IMR-90 (cell line): ENCODE results near the gene SENP5. TPM values are rescaled to one million over a fixed set of nuclear protein-coding genes. Genes with fewer than 3 reads are reported as not detected.

ENCODE experiments used
- ATAC-seq: fragments of 200-7000 bp; cut with Tn5 transposase; 2 replicates; pipeline ENCODE4 v1.9.1; 2020; ENCODE audit warnings: low read depth, mild to moderate bottlenecking, moderate library complexity
- BruUV-seq: library from RNA; stranded (reverse); fragments of 400-500 nt; replicated peaks from 2 replicates; lab custom pipeline; 2021; lab: Mats Ljungman, UMichigan
- CTCF ChIA-PET: fragments of 300-600 bp; formaldehyde crosslinking; extraction: SDS; loops from one replicate; lab custom pipeline; 2021; ENCODE audit warnings: antibody characterized with exemption; lab: Yijun Ruan, JAX
- POLR2A ChIA-PET: fragments of 300-600 bp; sonication (Branson Sonifier 250); formaldehyde crosslinking; loops from one replicate; lab custom pipeline; 2022; ENCODE audit warnings: antibody characterized with exemption; ENCODE audit not compliant: unreplicated experiment; lab: Charles Lee
- DNase-seq: peaks from one replicate; pipeline ENCODE4 v3.0.0; 2013
- H2AFZ ChIP-seq: replicated peaks from 2 replicates; pipeline ENCODE3; 2013; ENCODE audit warnings: low read length, mild to moderate bottlenecking; ENCODE audit not compliant: poor library complexity
- H2AK5ac ChIP-seq: 2 replicates; pipeline ENCODE4 v1.6.1; 2013; ENCODE audit warnings: low read depth, low read length, inconsistent platforms
- H2AK9ac ChIP-seq: replicated peaks from 2 replicates; pipeline ENCODE3; 2013; ENCODE audit warnings: mild to moderate bottlenecking, low read depth, low read length, moderate library complexity; ENCODE audit not compliant: poor library complexity
- H2BK120ac ChIP-seq: 2 replicates; pipeline ENCODE4 v1.6.1; 2013; ENCODE audit warnings: low read depth, low read length, inconsistent platforms
- H2BK15ac ChIP-seq: 3 replicates; pipeline ENCODE4 v1.6.1; 2013; ENCODE audit warnings: low read depth, low read length, inconsistent platforms
- H2BK20ac ChIP-seq: 2 replicates; pipeline ENCODE4 v1.6.1; 2013; ENCODE audit warnings: low read depth, mild to moderate bottlenecking, inconsistent platforms, low read length, moderate library complexity
- H2BK5ac ChIP-seq: 2 replicates; pipeline ENCODE4 v1.6.1; 2013; ENCODE audit warnings: mild to moderate bottlenecking, low read depth, low read length, inconsistent platforms; ENCODE audit not compliant: poor library complexity, severe bottlenecking
- H3K14ac ChIP-seq: replicated peaks from 2 replicates; pipeline ENCODE4 v1.6.1; 2013; ENCODE audit warnings: low read depth, low read length, inconsistent platforms
- H3K18ac ChIP-seq: 2 replicates; pipeline ENCODE4 v1.6.1; 2013; ENCODE audit warnings: low read depth, low read length, control low read depth
- H3K23ac ChIP-seq: 2 replicates; pipeline ENCODE4 v1.6.1; 2013; ENCODE audit warnings: low read depth, low read length, inconsistent platforms
- H3K27ac ChIP-seq: 2 replicates; pipeline ENCODE4 v1.5.1; 2013; ENCODE audit warnings: mild to moderate bottlenecking, control low read depth, low read length; ENCODE audit not compliant: insufficient read depth
- H3K27me3 ChIP-seq: 2 replicates; pipeline ENCODE4 v1.6.1; 2013; ENCODE audit warnings: low read length; ENCODE audit not compliant: control insufficient read depth, insufficient read depth
- H3K36me3 ChIP-seq: 2 replicates; pipeline ENCODE4 v1.6.1; 2013; ENCODE audit warnings: low read length, mixed read lengths; ENCODE audit not compliant: control insufficient read depth, insufficient read depth
- H3K4ac ChIP-seq: 2 replicates; pipeline ENCODE4 v1.6.1; 2013; ENCODE audit warnings: low read depth, low read length, inconsistent platforms
- H3K4me1 ChIP-seq: 2 replicates; pipeline ENCODE4 v1.6.1; 2013; ENCODE audit warnings: low read length, mixed read lengths; ENCODE audit not compliant: control insufficient read depth, insufficient read depth
- H3K4me2 ChIP-seq: 2 replicates; pipeline ENCODE4 v1.6.1; 2013; ENCODE audit warnings: low read depth, mild to moderate bottlenecking, control low read depth, low read length, moderate library complexity
- H3K4me3 ChIP-seq: 2 replicates; pipeline ENCODE4 v1.5.1; 2013; ENCODE audit warnings: low read depth, mild to moderate bottlenecking, control low read depth, low read length, moderate library complexity; ENCODE audit not compliant: insufficient read depth
- H3K56ac ChIP-seq: 2 replicates; pipeline ENCODE4 v1.6.1; 2013; ENCODE audit warnings: low read length, inconsistent platforms; ENCODE audit not compliant: insufficient read depth; ENCODE audit errors: extremely low read depth
- H3K79me1 ChIP-seq, 2 experiments: 2 replicates each; pipeline ENCODE4 v1.6.1; 2013; ENCODE audit warnings: low read length in 2 of 2, inconsistent platforms in 1 of 2, low read depth in 1 of 2
- H3K9ac ChIP-seq: 2 replicates; pipeline ENCODE4 v1.6.1; 2013; ENCODE audit warnings: low read depth, low read length, control low read depth
- H3K9me1 ChIP-seq: 2 replicates; pipeline ENCODE4 v1.6.1; 2013; ENCODE audit warnings: low read length, inconsistent platforms; ENCODE audit not compliant: insufficient read depth
- H3K9me3 ChIP-seq: 2 replicates; pipeline ENCODE4 v1.6.1; 2013; ENCODE audit warnings: low read length; ENCODE audit not compliant: control insufficient read depth, insufficient read depth
- H4K20me1 ChIP-seq: 2 replicates; pipeline ENCODE4 v1.6.1; 2013; ENCODE audit warnings: low read length, inconsistent platforms; ENCODE audit not compliant: insufficient read depth
- H4K5ac ChIP-seq: 2 replicates; pipeline ENCODE4 v1.6.1; 2013; ENCODE audit warnings: mild to moderate bottlenecking, low read depth, low read length, control low read depth
- H4K8ac ChIP-seq, 2 experiments: 2 replicates each; pipeline ENCODE4 v1.6.1; 2013; ENCODE audit warnings: low read depth in 2 of 2, low read length in 2 of 2, control low read depth in 1 of 2, inconsistent platforms in 1 of 2
- H4K91ac ChIP-seq: 2 replicates; pipeline ENCODE4 v1.6.1; 2013; ENCODE audit warnings: low read depth, low read length, inconsistent platforms; ENCODE audit not compliant: insufficient read depth
- CEBPB ChIP-seq: IDR thresholded peaks from 2 replicates; pipeline ENCODE4 v1.6.1; 2012; ENCODE audit warnings: low read depth, low read length, improper control_type of control experiment
- CHD1 ChIP-seq: IDR thresholded peaks from 2 replicates; pipeline ENCODE4 v1.6.1; 2012; ENCODE audit warnings: low read depth, low read length, improper control_type of control experiment
- CTCF ChIP-seq: conservative IDR thresholded peaks from 2 replicates; pipeline ENCODE4 v1.5.1; 2012; ENCODE audit warnings: mild to moderate bottlenecking, low read depth, low read length, improper control_type of control experiment
- FOS ChIP-seq: fragments of 150-350 bp; IDR thresholded peaks from 2 replicates; pipeline ENCODE4 v1.6.1; 2016; ENCODE audit warnings: low read depth, low read length
- MAFK ChIP-seq: IDR thresholded peaks from 2 replicates; pipeline ENCODE4 v1.6.1; 2012; ENCODE audit warnings: low read depth, low read length, improper control_type of control experiment
- NFE2L2 ChIP-seq: fragments of 150-350 bp; IDR thresholded peaks from 2 replicates; pipeline ENCODE4 v1.6.1; 2016; ENCODE audit warnings: low read depth, mild to moderate bottlenecking, low read length
- POLR2A ChIP-seq: IDR thresholded peaks from 2 replicates; pipeline ENCODE4 v1.6.1; 2012; ENCODE audit warnings: mild to moderate bottlenecking, low read depth, low read length
- RAD21 ChIP-seq: IDR thresholded peaks from 2 replicates; pipeline ENCODE4 v1.6.1; 2012; ENCODE audit warnings: low read length, improper control_type of control experiment
- RCOR1 ChIP-seq: IDR thresholded peaks from 2 replicates; pipeline ENCODE4 v1.6.1; 2012; ENCODE audit warnings: mild to moderate bottlenecking, low read length, improper control_type of control experiment; ENCODE audit not compliant: insufficient replicate concordance
- RFX5 ChIP-seq: IDR thresholded peaks from 2 replicates; pipeline ENCODE4 v1.8.0; 2012; ENCODE audit warnings: low read depth, mild to moderate bottlenecking, low read length, moderate library complexity
- SMC3 ChIP-seq: fragments of 150-350 bp; IDR thresholded peaks from 2 replicates; pipeline ENCODE4 v1.6.1; 2016; ENCODE audit warnings: low read depth, mild to moderate bottlenecking, antibody characterized with exemption, low read length, moderate library complexity
- WGBS, 2 experiments: methylation state at CpG; one replicate each; pipeline versions ENCODE4 v1.1.5 to v1.1.7; 2013; ENCODE audit warnings: missing lambda C conversion rate in 2 of 2; ENCODE audit not compliant: insufficient read length in 1 of 2; ENCODE audit errors: extremely low coverage in 2 of 2; 5-methylcytosine and 5-hydroxymethylcytosine counted together
- dilution Hi-C: fragments of 300-500 bp; cut with HindIII; formaldehyde crosslinking; loops from one replicate; pipeline ENCODE4 v1.14.3; 2018; ENCODE audit warnings: low sequenced_read_pairs; ENCODE audit not compliant: unreplicated experiment
- in situ Hi-C: fragments of 300-500 bp; cut with MboI; formaldehyde crosslinking; loops from 3 replicates; pipeline ENCODE4 v1.14.3; 2019; ENCODE audit warnings: low sequenced_read_pairs, inconsistent platforms, mixed read lengths
- intact Hi-C: fragments of 100-400 bp; cut with micrococcal nuclease; formaldehyde crosslinking; loops from 2 replicates; pipeline ENCODE4 v1.10.0; 2022
- polyA plus RNA-seq, 3 experiments: library from polyadenylated mRNA; depleted of rRNA; stranded (reverse); fragments of >200 nt; gene quantifications; 2 replicates each; pipeline ENCODE4 v1.2.3, GENCODE V29; 2012; ENCODE audit warnings: low replicate concordance in 1 of 3
- total RNA-seq: library from RNA; depleted of rRNA; stranded (reverse); fragments of >200 nt; gene quantifications from 2 replicates; pipeline ENCODE4 v1.2.3, GENCODE V29; 2012
- TF ChIP-seq, protein P1 (sequence below): fragments of 150-350 bp; IDR thresholded peaks from 2 replicates; pipeline ENCODE4 v1.6.1; 2016; ENCODE audit warnings: low read depth, mild to moderate bottlenecking, low read length, moderate library complexity, borderline replicate concordance
- TF ChIP-seq, protein P2 (sequence below): fragments of 150-350 bp; IDR thresholded peaks from 2 replicates; pipeline ENCODE4 v1.6.1; 2017; ENCODE audit warnings: mild to moderate bottlenecking, antibody characterized with exemption, low read length, low read depth

Gene SENP5
- total and polyA plus RNA-seq, 2 of the 4 experiments (the other 2 are of a cell fraction): 7.4 to 44.4 TPM

DNA sequence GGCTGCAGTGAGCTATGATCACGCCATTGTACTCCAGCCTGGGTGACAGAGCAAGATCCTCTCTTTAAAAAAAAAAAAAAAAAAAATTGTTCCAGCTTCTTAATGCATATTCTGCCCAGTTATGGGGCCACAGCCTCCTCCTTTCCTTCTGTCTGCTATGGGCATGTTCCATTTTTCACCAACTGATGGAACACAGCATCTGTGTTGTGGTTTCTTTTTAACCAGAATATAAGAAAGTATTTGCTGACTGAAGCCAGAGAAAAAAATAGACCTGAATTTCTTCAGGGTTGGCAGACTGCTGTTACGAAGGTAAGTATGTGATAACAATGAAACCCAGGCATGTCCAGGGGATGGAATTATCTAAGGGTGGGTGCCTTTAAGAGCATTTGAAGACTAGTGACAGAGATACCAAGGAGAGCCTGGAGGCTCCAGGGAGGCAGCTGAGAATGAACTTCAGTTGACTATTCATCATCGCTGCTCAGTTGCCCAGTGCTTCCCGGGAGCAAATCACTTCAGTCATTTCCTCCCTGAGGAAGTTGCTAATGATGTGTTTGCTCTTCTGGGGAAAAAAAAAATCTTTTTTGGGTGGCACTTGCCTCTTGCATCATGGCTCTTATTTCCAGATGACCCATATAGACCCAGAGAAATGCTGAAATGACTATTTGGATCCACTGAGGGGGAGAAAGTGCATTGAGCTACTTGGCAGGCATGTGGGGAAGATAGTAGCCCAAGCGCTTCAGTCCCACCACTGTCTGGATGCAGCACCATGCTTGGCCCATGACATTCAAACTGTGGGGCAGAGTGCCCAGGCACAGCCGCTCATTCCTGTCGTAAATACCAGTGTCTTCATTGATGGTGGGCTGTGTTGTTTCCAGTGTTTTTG, 60.1 kb downstream of the SENP5 start (continued):
- TF ChIP-seq CEBPB: no peak

- Histone ChIP-seq H2BK5ac (no peak overlapping the region), H2AFZ (no peak overlapping the region), H2AK5ac (no peak overlapping the region), H3K4me2 (no peak overlapping the region), H2BK15ac (no peak overlapping the region), H2BK20ac (no peak overlapping the region), H4K91ac (no peak overlapping the region), H2BK120ac (no peak overlapping the region), H3K4me3 (no peak overlapping the region), H3K36me3 (peaks cover 36% of the 10 kb centered on the region), H3K27ac (no peak overlapping the region), H3K4me1 (no peaks in the 10 kb centered on the region), H3K9ac (no peak overlapping the region), H4K20me1 (no peaks in the 10 kb centered on the region), H3K9me3 (no peaks in the 10 kb centered on the region), H2AK9ac (no peak overlapping the region), H4K5ac (no peak overlapping the region), H3K4ac (no peak overlapping the region), H3K18ac (no peak overlapping the region), H4K8ac (no peak overlapping the region), H3K56ac (no peak overlapping the region), H3K27me3 (no peaks in the 10 kb centered on the region), H3K79me1 (peaks cover 5 to 6% of the 10 kb centered on the region in 2 experiments; a peak in 2 of 4 replicates), H3K23ac (no peak overlapping the region), H3K14ac (no peak overlapping the region), H3K9me1 (no peaks in the 10 kb centered on the region; the same call in 1 of the 2 replicates)
- DNase-seq (no peak), ATAC-seq (no peak)
- BruUV-seq: no TSS peak
- intact Hi-C loops: no loop called here
- ChIA-PET POLR2A (no interaction called here), CTCF (no interaction called here)
- in situ Hi-C loops: no loop called here
- WGBS, 2 experiments: no CpG with 5 or more reads among the region's 4 CpGs
- dilution Hi-C loops: no loop called here
- TF ChIP-seq POLR2A (no peak), RFX5 (no peak), RAD21 (no peak), CTCF (no peak), SMC3 (no peak), CHD1 (no peak), FOS (no peak), CEBPB (no peak), NFE2L2 (no peak), MAFK (no peak), RCOR1 (no peak)
- TF ChIP-seq, protein P1, sequence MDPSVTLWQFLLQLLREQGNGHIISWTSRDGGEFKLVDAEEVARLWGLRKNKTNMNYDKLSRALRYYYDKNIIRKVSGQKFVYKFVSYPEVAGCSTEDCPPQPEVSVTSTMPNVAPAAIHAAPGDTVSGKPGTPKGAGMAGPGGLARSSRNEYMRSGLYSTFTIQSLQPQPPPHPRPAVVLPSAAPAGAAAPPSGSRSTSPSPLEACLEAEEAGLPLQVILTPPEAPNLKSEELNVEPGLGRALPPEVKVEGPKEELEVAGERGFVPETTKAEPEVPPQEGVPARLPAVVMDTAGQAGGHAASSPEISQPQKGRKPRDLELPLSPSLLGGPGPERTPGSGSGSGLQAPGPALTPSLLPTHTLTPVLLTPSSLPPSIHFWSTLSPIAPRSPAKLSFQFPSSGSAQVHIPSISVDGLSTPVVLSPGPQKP: no peak
- TF ChIP-seq, protein P2, sequence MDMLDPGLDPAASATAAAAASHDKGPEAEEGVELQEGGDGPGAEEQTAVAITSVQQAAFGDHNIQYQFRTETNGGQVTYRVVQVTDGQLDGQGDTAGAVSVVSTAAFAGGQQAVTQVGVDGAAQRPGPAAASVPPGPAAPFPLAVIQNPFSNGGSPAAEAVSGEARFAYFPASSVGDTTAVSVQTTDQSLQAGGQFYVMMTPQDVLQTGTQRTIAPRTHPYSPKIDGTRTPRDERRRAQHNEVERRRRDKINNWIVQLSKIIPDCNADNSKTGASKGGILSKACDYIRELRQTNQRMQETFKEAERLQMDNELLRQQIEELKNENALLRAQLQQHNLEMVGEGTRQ: no peak
These were observed 63.4 kb downstream of the SENP5 start for GRCh38 chr3:196931157-196931556.
